Measurements from ENCODE around the gene ARHGAP6.

ARHGAP6 gene

DNA sequence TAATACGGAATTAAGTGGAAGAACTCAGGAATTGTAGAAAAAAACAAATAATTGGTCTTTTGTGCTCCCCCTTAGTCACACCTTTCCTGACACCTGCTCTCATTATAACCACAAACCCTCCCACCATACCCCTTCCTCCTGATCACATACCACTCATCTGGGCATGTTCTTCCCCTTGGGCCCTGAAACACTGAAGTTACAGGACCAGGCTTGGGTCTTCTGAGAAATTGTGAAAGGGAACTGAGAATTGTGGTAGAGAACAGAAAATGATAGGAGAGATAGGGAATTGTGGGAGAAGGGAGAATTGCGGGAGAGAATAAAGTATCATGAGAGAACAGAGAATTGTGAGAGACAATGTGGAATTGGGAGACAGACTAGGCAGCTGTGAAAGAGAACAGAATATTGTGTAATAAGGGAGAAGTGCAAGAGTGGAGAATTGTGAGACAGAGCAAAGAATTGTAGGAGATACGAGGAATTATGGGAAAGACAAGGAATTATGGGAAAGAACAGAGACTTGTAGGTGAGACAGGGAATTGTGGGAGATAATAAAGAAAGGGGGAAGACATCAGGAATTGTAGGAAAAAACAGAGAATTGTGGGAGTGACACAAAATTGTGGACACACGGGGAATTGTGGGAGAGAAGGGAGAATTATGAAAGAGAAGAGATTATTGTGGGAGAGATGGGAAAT lies 557.3 kb downstream of the ARHGAP6 start:
- DNase-seq (ENCODE audit: low read depth in 2 of 2), result no peak

GRCh38 chrX:11105080-11105479 lies 560.6 kb downstream of the ARHGAP6 start:
- no peak for DNase-seq (ENCODE audit: low read depth in 2 of 2)

GRCh38 chrX:11103751-11104150 lies 562.0 kb downstream of the ARHGAP6 start:
- no peak for DNase-seq (ENCODE audit: low read depth in 2 of 2)

GRCh38 chrX:11103006-11103405 lies 562.7 kb downstream of the ARHGAP6 start:
- no peak for DNase-seq (ENCODE audit: low read depth in 2 of 2)

DNA sequence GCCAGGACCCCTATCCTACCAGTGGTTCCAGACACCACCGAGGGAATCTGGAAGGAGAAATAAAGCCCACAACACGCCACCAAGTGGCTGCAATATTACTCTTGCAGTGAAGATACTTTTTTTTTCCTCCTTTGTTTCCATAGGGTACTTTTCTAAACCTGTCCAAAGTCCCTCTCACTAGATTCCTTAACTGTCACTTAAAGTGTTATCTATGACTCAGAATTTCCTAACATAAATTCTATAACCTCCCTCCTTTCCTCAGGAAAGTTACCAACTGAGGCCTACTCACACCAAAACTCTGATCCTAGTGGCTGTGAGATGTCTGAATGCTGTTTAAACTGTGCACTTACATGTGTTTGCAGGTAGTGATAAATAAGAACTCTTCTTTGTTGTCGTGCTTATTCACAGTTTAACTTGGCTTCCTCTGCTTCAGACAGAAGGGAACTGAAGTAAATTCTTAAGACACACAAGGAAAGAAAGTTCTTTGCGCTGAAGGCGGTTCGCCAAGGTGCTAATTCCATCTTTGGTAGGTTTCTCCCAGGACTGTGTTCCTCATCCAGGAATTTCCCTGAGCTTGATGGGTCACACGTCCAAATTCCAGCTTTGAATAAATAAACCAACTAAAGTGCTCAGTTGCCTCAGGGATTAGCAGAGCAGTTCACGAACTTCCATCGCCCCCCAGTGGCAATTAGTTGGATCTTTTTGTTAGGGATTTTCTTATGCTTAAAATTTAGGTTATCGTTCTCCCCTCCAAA lies 565.3 kb downstream of the ARHGAP6 start:
- DNase-seq (ENCODE audit: low read depth in 2 of 2), result no peak

GRCh38 chrX:11099465-11099864 lies 566.3 kb downstream of the ARHGAP6 start:
- DNase-seq (ENCODE audit: low read depth in 2 of 2), result no peak

DNA sequence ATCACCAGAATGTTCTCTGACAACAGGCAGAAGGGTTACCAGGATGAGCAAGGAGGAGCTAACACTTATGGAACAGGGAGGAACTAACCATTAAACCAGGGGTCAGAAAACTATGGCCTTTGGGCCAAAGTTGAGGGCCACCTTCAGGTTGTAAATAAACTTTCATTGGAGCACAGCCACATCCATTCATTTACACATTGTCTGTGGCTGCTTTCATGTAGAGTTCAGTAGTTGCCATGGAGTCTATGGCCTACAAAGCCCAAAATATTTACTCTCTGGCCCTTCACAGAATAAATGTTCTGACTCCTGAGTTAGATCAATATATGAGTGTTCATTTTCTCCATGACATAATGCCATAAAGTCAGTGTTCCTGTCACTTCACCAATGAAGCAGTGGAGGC lies 567.8 kb downstream of the ARHGAP6 start:
- DNase-seq (ENCODE audit: low read depth in 2 of 2), result no peak

GRCh38 chrX:11089802-11090201 lies 575.9 kb downstream of the ARHGAP6 start:
- no peak for DNase-seq (ENCODE audit: low read depth in 2 of 2)

Measured in stimulated activated CD8-positive, alpha-beta memory T cell treated with anti-CD3 and anti-CD28 coated beads, Interleukin-15, amount 100 ng/mL, for 48 hours (primary cell).